Panc1 (cell line): ENCODE measurements around the gene KDF1.

ENCODE experiments used
- CTCF ChIP-seq: fragments of 450-650 bp; IDR thresholded peaks from 2 replicates; pipeline ENCODE4 v1.5.1; 2017; ENCODE audit warnings: mild to moderate bottlenecking
- POLR2AphosphoS5 ChIP-seq: IDR thresholded peaks from 2 replicates; pipeline ENCODE4 v1.6.1; 2012; ENCODE audit warnings: mild to moderate bottlenecking, low read depth, low read length, moderate library complexity
- REST ChIP-seq, 2 experiments: IDR thresholded peaks; 2 replicates each; pipeline ENCODE4 v1.6.1; 2011 to 2012; ENCODE audit warnings: low read depth in 2 of 2, control low read depth in 1 of 2, low read length in 1 of 2, mild to moderate bottlenecking in 1 of 2, moderate library complexity in 1 of 2; ENCODE audit not compliant: insufficient read depth in 1 of 2
- TCF7L2 ChIP-seq: IDR thresholded peaks from 2 replicates; pipeline ENCODE4 v1.6.1; 2011; ENCODE audit warnings: mild to moderate bottlenecking, low read depth, low read length, inconsistent platforms

GRCh38 chr1:26970810-26971209, 10.5 kb upstream of the KDF1 start:
- TF ChIP-seq POLR2AphosphoS5 (no peak), CTCF (no peak), REST (IDR thresholded peaks at IDR 0.05; ENCODE audit: insufficient read depth in 1 of 2, low read depth in 2 of 2, low read length in 1 of 2) (no peak), TCF7L2 (no peak)
